Measurements from ENCODE around the gene NSF.

Gene NSF

DNA sequence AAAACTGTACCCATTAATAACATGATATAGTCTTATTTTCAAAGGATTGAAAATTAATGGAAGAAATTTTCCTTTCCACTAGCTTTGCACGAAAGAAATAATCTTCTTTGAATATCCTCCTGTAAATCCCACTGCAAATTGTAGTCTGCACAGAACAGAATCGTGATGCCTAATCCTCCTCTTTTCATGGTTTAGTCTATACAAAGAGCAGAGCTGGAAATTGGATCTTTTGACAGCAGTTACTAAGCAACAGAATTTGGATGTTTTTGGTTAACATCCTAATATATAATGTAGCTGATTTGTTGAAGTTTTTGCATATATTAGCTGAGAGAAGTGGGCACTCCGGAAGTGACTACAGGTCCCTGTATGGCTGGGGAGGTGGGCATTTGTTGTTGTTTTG lies 129.4 kb downstream of the NSF start:
- no peak for DNase-seq

DNA sequence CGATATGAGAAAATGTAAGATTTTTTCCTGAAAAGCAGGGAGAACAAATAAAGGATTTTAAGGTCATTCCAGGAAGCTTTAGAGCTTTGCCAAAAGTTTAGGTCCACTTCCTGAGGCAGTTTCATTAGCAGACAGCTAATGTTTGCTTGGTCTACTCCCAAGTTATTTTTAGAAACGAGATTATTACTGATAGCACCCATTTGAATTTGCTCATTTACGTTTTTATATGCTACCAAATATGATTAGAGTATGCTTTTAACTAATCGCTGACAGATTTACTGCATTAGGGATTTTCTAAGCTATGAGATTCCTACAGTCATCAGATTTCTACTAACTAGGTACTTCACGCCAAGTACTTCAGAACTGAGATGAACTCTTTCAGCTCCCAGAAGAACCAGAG lies 129.9 kb downstream of the NSF start:
- no peak for DNase-seq

DNA sequence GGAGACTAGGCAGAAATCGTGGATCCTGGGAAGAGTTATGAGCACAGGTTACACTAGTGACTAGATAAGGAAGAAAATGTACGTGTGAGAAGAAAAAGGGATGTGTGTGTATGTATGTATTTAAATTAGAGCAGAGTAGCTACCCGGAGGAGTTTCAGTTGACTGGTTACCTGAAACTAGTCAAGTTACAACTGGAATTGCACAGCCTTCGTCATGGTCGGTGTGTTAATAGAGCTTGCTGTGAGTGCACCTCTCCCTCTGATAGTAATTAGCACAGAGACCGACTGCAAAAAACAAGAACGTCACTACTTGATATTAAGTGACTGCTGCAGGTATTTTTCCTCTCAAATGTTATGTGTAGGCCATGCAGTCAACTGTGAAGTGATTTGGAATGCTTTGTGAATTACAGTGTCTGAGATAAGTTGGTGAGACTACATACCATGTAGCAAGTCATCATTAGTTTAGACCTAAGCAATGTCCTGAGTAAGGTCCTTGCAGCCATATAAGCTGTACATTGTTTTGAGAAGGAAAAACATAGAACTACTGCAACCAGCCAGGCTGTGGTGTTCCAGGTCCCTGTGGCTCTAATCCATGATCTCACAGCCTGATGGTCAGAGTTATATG lies 132.3 kb downstream of the NSF start:
- DNase-seq = no peak

DNA sequence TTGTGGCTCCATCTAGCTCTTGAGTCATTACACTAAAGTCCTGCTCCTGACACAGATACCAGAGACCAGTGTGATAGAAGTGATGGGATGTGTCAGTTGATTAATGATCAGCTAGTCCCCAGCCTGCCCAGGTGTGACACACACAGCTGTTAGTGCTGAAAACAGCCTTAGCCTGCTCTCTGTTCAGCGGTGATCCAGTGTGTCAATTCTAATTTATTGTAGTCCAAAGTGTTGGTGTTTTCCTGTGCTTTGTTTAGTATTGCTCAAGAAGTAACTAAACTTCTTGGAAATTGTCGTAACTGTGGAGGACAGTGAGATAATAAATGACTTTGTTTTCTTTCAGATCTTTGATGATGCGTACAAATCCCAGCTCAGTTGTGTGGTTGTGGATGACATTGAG lies 135.7 kb downstream of the NSF start:
- peak; percentile 18 for DNase-seq

DNA sequence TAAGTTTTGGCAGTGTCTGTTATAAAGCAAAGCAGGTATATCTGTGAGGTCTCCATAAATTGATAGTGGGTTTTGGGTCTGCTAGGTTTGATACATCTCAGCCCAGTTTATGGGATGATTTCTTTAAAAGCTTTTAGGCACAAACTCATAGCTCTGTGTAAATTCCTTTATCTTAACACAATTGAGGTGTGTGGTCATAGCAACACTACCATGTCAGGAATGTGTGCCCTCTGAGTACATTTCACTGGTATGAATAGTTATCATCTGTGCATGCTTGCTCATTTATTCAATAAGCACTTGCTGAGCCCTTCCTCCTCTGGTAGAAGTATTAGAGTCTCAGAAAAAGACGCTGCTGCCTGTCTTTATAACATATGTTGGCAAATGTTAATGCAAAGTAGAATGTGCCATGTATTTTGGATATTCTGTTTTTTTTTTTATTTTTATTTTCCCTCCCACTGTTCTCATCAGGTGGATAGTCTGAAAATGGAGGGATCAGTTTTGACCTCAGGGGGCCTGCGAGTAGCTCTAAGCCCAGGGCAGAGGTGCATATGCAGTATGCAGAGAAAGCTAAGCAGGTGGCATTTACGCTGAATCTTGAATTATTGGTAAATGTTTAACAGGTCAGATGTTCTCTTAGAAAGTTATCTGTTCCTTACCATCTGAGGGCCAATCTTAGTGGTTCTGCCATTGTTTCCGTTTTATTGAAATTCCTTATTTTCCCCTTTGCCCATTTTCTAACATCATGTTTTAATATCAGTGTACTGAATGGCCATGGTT lies 137.3 kb downstream of the NSF start:
- DNase-seq = peak; percentile 84

DNA sequence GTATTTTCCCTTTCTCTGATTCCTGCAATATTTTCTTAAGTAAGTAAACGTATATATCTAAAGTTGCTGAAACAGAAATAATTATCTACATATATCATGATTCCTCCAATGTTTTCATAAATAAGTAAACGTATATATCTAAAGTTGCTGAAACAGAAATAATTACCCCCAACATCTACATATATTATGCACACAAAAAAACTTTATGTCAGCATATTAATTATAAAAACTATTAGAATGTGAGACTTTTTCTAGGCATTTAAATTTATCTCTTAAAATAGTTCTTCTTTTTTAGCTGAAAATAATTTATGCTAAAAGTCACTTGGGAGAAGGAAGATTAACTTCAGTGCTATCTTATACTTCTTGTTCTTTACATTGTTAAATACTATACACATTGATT lies 139.6 kb downstream of the NSF start:
- no peak for DNase-seq

DNA sequence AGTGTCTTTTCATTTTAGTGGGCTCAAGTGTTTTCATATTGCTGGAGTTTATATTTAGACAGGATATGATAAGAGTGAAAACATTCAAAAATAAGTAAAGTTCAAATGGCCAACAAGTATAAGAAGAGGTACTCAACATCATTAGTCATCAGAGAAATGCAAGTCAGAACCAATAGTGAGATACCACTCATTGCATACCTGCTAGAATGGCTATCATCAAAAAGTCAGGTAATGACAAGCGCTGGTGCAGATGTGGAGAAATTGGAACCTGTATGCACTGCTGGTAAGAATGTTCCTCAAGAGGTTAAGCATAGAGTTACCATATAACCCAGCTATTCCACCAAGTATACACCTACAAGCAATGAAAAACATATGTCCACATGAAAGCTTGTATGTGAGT lies 140.2 kb downstream of the NSF start:
- DNase-seq = no peak

DNA sequence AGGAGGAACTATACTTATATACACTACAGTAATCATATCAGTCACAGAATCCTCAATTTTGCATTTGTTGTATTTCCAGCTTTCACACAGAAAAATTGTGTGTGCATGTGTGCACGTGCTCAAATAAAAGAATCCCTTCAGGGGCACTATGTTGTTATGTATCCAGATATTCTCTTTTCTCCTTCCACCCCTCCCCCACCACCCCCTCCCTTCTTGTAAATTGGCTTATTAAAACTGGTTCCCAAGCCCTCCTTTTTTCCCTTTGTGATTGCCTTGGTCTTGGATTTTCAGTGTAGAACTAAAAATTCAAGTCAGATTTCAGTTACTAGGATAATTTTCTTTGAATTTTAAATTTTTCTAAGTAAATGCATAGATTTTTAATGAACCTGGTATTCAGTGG lies 141.7 kb downstream of the NSF start:
- DNase-seq = no peak

DNA sequence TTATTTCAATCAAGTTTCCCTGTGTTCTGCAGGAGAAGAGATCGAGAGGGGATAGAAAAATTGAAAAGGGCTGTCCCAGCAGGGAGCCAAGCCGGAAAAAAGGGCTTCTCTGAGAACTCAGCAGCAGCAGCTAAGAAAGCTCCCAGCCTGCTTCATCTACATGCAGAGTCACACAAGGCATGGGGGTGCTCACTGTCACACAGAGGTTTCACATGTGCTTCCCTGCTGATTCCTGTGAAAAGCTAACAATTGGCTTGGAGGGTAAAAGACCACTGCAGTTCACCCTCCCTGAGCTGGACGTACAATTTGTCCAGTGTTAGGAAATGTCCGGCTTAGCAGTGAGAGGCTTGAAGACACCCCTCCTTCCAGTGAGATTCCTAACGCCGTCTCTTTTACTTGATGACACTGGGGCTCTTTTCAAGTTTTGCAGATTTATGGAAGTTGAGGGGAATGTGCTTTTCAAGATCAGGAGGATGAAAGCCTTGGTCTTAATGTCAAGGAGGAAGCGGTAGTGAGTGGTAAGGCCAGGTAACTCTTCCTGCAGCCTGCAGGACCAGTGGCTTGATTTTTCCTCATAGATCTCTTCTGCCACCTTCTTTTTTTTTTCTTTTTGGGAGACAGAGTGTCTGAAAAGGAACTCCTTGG lies 142.4 kb downstream of the NSF start:
- peak; percentile 6 for DNase-seq

DNA sequence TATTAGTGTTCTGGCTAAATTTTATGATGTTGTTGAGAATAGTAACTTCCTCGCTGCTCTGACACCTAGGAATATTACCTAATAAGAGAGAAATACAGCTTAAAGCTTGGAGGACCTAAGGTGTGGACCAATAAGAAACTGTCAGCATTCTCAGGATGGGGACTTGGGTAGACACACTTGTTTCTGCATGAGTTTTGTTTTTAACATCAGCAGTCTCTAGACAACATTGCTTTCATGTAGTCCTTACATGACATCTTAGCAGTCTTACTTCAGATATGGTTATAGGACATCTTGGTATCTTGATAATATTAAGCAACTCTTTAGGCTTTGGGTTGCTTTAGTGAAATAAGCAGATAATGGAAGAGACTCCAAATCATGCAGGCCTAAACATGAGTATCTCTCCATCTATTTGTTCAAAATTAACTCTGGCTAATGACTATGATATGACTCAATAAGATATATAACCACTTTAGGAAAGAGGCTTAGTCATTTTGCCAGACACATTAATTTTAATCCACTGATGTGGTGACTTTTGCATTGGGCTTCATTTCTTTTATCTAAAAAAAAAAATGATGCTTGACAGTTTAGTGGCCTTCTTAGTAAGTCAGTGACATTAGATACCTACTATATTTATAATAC lies 143.5 kb downstream of the NSF start:
- peak; percentile 71 for DNase-seq

DNA sequence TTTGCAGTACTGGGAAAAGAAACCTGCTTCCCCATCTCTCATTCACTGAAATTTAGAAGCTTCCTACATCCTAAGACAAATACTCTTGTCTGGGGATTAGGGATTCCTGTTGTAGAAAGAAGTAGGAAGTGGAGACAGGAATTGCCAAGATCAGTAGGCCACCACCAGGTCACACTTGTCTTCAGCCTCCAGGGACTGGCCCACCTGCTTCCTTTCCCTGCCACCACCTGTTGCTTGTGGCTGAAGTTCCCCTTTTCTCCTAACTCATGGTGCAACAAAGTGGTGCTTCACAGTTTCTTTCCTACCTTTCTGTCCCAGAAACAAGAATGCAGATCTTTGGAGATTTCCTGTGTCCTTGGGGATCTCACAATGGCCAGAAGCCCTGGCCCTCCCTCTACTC lies 145.6 kb downstream of the NSF start:
- no peak for DNase-seq

DNA sequence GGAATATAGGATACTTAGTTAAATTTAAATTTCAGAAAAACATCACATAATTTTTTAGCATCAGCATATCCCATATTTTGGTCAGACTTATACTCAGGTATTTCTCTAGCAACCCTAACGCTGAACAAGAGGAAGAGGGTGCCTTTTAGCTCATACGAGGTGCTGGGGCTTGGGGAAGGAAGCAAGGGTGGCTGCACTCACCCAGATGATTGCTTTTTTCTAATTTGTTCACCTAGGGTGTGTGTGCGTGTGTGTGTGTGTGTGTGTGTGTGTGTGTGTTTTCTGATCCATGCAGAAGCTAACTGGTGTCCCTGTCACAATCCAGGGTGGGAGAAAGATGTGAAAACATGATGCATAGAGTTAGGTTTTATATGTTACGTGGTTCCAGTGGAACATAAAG lies 146.9 kb downstream of the NSF start:
- DNase-seq = no peak

DNA sequence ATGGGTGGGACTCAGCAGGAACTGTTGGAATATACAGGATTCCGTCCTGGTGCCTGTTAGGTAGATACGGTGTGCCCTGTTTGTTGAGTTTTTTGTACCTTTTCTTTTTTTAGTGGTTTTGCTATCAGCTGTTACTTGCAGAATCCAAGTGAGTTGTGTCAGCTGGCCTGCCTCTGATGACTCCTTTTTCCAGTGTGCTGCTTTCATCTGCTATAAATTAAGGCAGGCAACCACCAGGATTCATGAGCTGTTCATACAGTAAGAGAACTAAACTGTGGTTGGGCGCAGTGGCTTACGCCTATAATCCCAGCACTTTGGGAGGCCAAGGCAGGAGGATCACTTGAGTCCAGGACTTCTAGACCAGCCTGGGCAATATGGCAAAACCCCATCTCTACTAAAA lies 148.1 kb downstream of the NSF start:
- DNase-seq = peak; percentile 56

DNA sequence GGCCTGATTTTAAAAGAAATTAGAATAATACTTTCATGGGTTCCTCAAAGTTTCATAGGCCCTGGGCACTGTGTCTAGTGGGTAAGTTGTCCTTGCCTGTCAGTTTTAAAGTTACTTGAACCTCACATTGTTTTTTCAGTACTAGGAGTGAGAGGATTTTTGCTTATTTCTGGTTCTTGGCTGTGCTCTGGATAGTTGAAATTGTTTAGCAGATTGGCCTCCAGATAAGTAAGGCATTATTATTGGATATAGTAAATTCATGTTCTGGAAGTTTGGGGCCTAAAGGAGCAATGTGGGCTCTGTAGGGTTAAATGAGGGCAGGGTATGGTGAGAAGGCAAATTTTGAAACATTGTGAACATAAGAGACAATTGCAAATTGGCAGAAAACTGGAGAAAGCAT lies 149.5 kb downstream of the NSF start:
- DNase-seq = no peak

DNA sequence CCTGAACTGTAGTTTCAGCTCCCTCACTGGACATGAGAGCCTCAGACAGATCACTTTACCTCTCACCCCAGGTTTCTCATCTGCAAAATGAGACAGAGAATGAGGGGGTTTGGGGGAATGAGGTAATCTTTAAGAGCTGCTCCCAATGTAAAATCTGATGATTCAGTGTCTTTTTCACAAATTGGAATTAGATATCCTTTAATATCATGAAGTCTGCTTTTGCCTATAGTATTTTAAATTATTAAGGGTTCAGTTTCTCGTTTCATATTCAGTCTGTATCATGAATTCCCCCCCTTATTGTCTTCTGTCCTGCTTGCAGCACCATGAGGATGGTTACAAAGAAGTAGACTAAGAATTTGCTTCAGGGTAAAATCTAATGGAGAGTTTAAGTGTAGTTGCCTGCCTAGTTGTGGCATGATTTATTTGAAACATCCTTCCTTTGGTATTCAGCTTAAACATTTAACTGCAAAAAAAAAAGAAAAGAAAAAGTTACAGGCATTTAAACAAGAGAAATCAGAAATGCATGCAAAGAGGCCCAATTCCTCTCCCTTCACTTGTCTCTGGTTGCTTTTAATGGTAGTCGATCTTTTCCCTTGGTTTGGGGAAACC lies 150.8 kb downstream of the NSF start:
- DNase-seq = no peak

DNA sequence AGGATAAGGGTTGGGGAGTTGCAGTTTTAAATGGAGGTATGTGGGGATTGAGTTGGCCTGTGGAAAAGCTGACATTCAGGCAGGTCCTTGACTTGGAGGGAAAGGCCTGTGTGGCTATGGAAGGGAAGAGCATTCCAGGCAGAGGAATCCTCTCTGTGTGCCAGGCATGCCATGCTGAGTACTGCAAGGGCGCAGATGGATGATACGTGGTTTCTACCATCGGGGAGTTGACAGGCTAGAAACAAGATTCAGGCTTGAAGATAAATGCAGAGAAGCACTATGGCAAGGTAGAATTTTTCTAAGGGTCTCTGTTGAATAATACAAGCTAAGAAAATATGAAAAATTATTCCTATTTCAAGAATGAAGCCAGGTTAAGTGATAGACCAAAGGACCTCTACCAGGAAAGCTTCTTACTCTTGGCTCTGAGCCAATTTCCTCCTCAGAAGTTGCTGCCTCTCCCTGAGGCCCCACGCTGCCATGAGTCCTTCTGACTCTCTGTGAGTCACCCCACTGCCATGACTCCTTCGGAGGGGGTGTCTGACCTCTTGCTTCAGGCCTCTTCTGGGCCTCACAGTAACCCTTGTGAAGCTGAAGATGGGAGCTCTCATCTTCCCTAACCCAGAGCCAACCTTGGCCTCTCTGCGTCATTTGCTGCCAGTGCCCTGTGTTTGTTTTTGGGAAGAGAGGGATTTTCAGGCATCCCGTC lies 152.2 kb downstream of the NSF start:
- DNase-seq = peak; percentile 85

DNA sequence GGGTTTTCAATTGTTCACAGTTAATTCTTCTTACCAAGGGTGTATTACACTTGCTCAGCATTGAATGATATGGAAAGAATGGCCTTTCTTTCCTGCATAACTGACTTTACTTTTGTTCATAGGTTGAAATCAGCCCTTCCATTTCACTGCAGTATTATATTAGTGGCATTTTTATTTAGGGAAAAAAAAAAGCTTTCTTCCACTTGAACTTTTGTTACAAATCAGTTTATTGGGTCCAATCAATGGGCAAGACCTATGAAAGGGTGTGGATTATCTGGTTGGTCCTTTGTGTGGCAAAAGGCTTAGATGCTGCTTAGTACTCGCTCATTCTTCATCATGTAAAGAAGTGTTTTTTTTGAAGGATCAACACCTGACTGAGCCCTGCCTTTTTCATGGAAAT lies 154.0 kb downstream of the NSF start:
- no peak for DNase-seq

DNA sequence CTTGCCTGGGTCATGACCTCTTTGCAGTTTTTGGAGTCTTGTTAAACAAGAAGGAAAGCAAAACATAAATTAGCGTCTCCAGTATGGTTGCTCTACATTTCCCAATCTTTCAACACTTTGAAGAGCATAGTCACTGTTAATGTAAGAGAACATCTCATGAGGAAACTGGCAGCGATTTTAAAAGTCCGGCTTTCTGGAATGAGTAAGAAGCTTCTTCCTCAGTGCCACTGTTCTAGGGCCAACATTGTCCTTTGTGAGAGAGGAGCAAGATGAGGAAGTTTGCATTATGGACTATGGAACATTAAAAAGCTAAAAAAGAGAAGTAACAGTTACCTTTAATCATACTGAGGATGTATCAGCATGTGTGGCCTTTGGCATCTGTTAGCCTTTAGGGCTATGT lies 154.9 kb downstream of the NSF start:
- DNase-seq = no peak

DNA sequence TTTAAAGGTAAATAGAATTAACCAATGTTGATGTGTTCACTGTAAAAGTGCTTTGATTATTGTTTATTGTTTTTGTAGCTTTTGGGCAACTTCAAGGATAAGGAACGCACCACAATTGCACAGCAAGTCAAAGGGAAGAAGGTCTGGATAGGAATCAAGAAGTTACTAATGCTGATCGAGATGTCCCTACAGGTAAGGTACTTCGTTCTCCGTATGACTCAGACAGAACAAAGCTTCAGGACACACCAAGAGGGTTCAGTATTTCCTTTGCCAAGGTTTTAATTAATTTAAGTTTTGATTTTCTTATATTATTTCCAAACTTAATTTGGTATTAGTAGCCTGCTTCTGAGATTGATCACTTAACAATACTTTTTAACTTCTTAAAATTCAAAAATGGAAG lies 161.0 kb downstream of the NSF start:
- DNase-seq = no peak

DNA sequence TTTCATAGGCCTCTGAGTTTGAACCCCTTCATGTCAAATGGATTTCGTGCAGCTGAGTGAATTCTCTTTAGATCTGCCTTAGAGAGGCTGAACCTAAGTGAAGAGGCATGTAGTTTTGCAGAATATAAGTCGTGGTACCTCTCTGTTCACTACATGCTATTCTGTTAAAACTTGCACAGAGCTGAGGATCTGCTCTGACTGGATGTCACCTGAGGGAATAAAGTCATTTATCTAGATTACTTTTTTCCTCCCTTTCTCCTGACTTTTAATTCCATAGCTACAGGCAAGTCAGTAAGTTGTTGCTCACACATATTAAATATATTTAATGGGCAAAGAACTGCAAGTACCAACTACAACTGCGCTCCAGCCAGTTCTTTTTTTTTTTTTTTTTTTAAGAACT lies 163.3 kb downstream of the NSF start:
- DNase-seq = no peak

DNA sequence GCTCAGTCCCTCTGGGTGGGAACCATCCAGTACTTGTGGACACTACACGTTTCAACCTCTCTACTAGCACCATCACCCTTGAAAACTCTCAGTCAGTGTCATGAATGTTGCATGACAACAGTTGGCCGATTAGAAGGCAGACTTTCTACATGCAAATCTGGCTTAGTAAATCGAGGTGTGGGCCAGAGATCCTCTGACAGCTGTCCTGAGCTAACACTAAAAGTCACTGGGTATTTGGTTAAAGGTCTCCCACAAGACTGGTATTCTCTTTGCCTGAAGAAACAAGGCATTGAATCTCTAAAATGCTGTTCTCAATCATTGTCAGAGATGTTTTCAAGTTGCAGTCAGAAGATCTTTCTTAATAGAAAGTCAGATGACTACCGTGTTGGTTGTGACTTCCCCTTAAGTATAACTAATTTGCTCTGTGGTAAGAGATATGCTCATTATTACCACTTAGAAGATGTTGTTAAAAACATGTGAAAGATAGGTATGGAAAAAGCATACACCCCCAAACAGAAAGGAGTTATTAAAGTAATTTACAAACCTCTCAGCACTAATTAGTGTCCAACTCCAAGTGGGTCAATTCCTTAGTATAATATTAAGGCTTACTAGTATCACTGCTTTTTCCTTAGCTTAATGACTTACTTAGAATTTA lies 165.7 kb downstream of the NSF start:
- DNase-seq = no peak

DNA sequence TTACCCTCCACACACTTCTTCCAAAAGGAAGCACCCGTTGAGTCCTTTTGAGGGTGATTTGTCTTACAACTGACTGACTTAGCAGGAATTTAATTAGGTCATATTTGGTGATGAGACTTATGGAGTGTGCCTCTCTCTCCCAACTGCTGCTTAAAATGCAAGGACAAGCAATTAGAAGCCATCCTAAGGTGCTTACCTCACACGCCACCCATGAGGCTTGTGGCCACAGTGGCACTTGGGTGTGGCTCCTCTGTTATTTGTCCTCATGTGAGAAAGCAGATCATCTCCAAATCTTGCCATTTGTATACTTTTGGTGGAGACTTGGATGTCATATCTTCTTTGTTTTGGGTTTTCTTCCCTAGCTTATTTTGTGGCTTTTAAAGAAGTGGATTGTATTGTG lies 166.4 kb downstream of the NSF start:
- no peak for DNase-seq
